Stimulated activated CD4-positive, alpha-beta T cell treated with anti-CD3 and anti-CD28 coated beads, Interleukin-15, amount 100 ng/mL, for 1 hour (primary cell): Measurements from ENCODE around the gene C1QTNF12.

Experiments
- DNase-seq, 2 donors: peaks; one replicate each; pipeline ENCODE4 v3.0.0-alpha.2; 2020; ENCODE audit warnings: low read depth in 1 of 2, low spot score in 1 of 2

C1QTNF12 gene

DNA sequence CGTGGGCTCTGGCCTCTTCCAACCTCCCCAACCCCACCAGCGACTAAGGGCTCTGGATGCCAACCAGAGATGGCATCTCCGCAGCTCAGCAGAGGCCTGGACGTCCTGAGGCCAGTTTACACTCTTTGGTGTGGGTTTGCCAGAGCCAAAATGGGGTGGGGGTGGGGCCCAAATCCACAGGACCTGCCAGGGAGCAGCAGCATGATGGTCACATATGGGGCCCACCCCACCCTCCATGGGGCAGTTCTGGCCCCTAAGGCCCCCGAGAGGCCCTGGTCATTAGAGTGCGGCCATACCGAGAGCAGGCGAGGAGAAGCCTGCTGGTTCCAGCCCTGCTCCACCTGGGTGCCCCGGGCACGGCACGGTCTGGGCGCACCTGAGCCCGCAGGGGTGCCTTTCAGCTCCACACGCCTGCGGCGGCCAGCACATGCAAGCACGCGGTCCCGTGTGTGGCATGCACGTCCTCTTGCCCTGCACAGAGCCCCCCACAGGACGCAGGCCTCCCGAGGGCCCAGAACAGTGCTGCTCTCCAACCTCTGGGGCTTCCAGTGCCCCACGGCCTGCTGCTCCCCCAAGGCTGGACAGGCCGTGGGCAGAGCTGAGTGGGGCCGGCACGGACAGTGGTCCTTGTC lies 4.8 kb downstream of the C1QTNF12 start:
- DNase-seq, result no peak

DNA sequence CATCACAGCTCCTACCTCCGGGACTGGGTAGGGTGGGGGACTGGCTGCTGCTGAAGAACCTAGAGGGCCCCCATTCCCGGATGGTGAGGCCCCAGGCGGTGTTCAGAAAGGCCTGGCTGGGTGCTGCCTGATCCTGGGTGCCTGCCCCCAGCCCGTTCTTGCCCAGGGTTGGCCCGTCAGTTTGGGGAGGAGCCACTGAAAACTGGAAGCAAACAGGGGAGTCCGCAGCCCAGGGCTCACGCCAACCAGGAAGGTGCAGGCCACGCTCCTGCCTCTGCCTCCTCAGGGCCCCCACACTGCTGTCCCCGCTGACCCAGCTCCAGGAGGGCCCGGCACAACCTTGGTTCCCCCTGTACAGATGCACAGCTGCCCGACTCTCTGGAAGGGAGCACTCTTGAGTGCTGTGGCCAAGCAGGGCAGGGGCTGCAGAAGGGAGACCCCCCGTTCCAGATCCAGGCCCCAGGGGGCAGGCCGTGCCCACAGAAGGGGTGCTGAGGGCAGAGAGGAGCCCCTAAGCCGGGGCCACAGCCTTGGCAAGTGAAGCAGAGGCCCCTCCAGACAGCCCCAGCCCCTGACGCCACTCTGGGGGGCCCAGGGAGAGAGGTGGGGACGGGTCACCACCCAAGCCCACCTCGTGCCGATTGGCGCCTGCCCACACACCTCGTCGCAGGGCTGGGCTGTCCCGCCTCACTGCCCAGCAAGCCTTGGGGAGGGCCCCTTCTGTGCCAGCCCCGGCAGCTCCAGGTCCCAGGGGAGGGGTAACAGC lies 5.5 kb downstream of the C1QTNF12 start:
- DNase-seq, result no peak

DNA sequence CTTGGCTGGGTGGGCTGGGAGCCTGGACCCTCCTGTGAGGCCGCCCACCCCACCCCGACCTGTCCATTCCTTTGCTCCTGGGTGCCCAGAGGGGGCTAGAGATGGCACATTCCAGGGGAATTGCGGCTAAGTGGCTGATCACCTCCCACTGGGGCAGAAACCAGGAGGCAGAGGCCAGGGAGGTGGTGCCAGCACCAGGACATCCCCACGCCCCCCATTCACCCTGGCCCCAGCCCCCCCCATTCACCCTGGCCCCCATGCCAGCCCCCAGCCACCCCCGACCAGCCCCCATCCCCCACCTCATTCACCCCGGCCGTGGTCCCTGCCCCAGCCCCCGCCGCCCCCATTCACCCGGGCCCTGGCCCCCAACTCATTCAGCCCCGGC lies 6.2 kb downstream of the C1QTNF12 start:
- DNase-seq, result no peak

DNA sequence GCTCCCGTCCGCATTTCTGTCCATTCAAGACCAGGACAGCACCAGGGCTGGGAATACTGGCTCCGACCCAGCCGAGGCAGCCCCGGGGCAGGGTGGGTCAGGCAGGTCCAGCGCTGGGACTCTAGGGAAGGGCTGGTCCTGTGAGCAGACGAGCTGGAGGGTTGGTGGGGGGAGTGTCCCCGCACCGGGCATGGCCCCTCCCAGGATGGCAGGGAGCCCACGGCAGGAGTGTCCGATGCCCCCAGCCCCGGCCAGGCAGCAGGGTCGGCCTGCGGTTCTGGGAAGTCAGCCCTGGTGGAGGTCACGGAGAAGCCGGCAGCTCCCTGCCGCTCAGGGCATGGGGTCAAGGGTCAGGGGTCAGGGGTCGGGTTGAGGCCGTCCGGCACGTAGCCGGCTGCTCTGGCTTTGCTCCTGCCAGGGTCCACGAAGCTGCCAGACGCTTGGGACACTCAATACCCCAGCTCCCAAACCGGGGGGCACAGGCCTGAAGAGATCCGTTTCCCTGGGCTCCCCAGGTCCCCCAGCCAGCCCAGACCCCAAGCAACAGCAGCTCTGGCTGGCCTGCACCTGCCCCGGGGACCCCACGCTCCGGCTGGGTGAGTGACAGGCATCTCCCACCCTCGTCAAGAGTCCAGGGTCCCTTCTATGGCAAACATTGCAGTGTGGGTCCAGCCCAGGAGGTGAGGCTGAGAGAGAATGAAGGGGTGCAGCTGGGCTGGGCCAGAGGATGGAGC lies 6.7 kb downstream of the C1QTNF12 start:
- no peak for DNase-seq

DNA sequence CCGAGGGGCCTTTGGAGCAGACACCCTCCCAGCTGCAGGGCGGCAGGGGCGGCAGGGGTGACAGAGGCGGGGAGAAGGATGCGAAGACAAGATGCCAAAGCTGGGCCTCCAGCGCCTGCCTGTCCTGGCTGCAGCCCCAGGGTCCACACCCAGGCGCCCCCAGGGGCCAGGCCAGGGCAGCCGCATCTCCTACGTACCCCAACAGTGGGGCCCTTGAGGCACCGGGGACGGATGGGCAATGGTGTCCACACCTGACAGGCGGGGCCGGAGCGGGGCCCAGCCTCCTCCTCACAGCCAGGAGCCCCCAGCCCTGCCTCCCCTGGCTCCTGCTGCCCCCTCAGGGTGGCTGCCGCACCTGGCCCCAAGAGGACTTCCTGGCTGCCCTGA lies 7.3 kb downstream of the C1QTNF12 start:
- no peak for DNase-seq

DNA sequence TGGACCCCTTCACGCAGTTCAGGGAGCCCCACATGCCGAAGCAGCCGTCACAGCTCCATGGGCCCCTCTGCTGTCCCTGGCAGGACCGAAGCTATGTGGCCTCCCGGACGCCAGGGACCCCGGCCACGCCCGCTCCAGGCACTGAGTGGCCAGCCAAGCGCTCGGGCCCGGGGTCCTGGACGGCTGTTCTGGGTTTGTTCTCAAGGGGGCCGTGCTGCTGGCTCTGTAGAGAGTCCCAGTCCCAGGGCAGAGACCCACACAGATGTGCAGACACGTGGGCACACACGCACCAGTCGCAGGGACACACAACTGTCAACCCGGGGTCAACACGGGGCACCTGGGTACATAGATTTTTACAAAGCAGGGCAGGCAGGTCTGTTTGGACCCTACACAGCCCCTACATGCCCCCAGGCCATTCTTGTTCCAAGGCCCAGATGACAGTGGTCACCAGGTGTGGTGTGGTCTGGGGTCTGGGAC lies 7.8 kb downstream of the C1QTNF12 start:
- DNase-seq, result no peak

DNA sequence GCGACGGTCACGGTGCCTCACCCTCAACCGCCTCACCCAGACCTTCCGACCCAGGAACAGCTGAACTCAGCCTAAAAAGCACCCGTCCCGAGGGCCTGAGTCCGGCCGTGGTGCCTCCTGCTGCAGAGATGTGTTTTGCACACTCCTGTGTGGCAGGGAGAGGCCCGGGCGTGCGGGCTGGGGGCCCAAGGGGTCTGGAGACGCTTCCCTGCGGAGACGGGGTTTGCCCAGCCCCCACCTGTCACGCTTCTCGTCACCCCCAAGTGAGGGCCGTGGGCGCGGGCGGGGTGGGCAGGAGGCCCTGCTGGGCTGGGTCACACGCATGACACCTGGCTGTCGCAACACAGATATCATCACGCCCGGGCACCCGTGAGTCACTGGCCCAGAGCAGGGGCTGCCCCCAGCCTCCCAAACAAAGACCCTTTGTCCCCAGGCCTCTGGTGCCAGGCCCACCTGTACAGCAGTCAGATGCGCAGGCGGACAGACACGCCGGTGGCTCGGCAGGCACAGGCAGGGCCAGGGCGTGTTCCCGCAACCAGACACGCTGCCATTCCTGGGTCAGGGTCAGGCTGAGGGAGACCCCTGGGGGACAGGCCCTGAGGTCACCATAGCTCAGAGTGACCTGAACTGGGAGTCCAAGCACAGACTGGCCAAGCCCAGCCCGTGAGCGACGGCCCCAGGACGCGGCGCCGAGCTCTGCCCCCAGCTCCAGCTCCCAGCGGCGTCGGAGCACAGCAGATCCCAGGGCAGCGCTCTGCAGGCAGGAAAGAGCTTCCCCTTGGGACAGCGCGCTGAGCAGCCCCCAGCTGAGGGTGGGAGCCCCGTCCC lies 8.4 kb downstream of the C1QTNF12 start:
- DNase-seq, result no peak

DNA sequence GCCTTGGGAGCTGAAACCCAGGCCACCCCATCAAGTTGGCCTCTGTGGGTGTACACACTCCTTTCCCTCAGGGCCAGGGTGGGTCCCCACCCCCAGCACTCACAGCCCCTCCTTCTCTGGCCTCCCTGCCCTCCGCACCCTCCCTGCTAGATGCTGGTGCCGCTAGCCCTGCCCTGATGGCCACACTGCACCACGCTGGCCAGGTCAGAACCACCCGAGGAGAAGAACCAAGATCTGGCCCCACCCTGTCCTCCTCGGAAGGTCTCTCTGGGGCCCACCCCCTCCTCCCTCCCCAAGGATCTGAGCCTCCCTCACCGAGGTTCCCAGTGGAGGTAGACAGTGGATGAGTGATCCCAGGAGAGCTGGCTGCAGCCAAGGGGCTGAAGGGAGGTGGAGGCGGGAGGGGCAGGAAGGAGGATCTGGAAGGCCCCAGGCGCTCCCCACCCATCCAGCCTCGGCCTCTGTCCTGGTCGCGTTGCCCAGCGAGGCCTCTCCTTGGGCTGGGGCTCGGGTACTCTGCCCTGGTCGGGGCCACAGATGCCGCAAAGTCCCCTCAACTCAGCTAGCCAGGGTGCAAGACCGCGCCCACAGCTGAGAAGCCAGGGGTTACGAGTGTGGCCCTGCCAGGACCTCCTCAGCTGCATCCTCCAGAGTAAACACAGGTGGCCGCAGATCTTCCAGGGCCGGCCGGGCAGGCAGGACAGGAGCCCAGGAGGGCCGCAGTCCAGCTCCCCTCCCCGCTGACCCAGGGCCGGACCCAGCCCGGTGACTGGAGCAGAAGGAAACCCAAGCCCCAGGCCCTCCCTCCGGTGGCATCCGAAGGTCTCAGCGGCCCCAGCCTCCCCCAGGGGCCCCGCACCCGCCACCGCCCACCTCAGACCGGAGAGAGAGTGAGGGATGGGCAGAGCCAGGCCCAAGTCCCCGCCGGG lies 9.3 kb downstream of the C1QTNF12 start:
- DNase-seq, result no peak

DNA sequence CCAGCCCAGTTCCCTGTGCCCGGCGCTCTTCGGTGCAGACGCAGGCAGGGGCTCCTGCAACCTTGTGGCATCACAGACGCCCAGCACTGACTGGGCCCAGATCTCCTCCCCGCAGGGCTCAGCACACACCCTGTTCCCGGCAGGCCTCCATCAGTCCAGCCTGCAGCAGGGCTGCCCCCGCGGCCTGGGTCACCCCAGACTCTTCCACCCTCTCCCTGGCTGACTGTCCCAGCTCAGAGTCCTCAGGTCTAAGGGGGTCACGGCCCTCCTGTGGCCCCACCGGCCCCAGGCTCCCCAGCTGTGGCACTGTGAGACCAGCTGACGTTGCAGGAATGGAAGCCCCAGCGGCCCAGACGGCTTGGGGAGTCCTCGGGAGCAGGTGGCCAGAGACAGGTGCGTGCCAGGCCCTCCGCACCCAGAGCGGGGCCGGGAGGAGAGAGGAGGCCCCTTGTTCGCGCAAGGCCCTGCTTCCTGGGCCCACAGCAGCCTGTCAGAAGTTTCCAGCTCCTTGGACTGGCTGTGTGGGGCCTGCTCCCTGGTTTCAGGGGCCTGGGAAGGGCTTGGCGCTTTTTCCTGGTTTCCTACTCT lies 10.3 kb downstream of the C1QTNF12 start:
- no peak for DNase-seq

DNA sequence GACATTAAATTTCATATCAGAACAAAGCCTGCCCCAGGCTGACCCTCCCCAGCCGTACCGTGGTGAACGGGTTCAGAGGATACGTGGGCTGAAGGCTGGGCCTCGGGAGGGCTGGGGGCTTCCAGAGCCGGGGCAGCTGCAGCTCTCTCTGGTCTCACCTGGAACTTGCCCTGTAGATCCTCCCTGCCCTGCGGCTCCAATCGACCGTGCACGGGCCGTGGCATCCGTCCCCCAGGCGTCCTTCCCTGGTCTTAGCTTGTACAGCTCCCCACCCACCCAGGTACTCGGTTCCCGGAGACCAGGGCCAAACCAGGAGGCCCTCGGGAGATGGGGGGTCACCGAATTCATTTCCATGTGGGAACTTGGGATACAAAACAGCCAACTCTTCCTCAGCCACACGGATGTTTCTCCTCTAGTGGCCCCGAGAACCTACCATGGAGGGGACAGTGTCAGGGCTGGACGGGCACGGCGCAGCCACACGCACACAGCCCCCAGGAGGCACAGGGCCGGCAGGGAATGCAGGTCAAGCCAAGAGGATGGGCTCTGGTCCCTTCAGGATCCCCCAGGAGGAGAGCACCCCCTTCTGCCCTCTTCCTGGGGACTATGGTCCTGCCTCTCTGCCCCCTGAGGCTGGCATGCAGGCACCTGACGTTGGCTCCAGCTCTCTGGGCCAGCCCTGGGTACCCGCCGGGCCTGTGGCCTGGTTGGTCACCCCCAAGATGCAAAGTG lies 11.3 kb downstream of the C1QTNF12 start:
- DNase-seq, result no peak

DNA sequence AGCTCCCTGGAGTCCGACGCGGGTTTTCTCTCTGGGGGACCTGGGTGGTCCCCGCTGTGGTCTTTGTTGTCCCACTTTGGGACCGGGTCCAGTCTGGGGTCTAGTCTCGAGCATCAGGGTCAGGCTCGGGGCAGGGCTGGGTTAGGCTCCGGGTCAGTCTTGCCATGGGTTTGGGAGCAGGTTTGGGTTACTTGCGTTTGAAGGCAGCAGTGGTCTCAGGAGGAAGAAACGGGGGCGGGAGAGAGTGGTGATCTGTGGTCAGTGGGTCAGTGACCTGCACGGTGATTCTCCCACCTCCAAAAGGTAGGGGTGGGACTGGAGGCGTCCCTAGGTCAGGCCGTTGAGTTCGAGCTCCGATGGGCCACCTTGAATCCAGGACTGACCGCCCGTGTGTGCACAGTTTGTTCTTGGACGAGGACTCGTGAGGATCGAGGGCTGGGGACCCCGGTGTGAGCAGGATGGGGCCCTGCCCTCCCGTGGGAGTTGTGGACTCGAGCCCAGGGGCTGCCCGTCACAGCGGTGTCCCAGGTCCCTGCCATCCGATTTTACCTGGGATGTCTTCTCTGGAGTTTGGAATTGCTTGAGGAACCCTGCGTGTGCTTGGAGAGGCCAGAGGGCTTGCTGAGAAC lies 12.2 kb downstream of the C1QTNF12 start:
- DNase-seq, result no peak

DNA sequence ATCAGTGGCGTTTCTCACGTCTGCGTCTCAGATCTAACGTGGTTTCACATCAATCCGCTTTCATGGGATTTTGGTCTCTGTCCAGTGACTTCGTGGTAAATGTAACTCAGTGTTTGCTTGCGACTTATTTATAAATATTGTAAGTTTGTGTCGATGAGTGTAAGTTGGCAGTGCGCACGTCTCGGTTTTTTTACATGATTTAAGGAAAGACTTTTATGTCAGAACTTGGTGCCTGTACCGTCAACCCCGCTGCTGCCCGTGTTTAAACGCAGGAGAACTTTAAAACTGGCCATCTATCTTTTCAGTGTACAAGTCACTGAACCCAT lies 13.0 kb downstream of the C1QTNF12 start:
- DNase-seq, result no peak

DNA sequence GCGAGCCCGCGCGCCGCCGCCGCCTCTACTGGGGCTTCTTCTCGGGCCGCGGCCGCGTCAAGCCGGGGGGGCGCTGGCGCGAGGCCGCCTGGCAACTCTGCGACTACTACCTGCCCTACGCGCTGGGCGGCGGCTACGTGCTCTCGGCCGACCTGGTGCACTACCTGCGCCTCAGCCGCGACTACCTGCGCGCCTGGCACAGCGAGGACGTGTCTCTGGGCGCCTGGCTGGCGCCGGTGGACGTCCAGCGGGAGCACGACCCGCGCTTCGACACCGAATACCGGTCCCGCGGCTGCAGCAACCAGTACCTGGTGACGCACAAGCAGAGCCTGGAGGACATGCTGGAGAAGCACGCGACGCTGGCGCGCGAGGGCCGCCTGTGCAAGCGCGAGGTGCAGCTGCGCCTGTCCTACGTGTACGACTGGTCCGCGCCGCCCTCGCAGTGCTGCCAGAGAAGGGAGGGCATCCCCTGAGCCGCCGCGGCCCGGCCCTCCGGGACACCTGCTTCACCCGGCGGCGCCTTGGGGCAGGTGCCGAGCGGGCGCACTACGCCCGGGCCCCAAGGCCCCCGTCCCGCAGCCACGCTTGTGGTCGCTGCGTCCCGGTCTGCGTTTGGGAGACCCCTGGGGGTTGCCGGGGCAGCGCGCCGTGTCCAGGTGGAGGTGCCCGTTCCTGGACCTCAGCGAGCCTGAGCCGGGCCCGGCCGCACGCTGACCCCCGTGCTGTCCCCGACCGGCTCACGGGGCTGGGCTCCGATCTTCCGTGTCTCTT lies 13.5 kb downstream of the C1QTNF12 start:
- no peak for DNase-seq

DNA sequence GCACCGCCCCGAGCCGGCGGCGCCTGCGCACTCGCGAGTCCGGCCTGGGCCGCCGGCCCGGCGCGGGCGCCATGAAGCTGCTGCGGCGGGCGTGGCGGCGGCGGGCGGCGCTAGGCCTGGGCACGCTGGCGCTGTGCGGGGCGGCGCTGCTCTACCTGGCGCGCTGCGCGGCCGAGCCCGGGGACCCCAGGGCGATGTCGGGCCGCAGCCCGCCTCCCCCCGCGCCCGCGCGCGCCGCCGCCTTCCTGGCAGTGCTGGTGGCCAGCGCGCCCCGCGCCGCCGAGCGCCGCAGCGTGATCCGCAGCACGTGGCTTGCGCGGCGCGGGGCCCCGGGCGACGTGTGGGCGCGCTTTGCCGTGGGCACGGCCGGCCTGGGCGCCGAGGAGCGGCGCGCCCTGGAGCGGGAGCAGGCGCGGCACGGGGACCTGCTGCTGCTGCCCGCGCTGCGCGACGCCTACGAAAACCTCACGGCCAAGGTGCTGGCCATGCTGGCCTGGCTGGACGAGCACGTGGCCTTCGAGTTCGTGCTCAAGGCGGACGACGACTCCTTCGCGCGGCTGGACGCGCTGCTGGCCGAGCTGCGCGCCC lies 14.2 kb downstream of the C1QTNF12 start, which contains the start of gene B3GALT6:
B3GALT6 (plus strand) TSS at position 30 of the 588 bp plus-strand sequence; CDS start at position 72, 42 bp downstream.
- no peak for DNase-seq

DNA sequence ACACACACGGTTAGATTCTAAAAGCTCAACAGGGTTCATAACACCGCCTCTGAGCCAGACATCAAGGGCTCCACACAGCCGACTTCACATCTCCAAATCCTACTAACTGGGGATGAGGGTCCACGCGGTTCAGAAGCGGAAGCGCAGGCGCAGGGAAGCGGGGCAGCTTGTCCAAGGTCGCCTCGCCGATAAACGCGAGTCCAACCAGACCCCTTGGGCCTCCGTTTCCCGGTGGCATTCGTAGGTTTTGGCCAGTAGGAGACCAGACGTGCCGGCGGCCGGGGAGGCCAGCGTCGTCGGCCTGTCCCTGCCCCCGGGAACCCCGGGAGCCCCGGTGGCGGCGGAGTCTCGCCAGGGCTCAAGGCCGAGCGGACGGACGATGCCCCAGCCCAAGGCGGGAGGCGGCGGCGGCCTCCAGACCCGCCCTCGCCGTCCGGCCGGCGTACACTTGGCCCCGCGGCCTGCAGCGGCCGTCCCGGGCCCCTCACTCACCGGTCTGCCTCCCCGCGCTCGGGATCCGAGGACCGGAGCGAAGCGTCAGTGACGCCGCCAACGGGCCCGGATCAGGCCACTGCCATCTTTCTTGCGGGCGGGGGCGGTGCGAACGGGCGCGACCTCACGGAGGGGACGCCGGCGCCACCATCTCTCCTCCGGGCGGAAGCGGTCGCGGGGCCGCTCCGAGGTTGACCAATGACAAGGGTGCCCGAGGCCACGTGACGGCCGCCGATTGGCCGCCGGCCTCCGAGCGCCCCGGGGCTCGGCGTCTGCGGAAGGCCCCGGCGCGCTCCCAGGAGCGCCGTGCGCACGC lies 14.9 kb downstream of the C1QTNF12 start, which contains the start of gene SDF4:
SDF4 (minus strand) TSS at position 602 of the 808 bp plus-strand sequence. CDS start 3,229 bp downstream, outside the sequence.
- DNase-seq, result peak; percentile 92 to 94

DNA sequence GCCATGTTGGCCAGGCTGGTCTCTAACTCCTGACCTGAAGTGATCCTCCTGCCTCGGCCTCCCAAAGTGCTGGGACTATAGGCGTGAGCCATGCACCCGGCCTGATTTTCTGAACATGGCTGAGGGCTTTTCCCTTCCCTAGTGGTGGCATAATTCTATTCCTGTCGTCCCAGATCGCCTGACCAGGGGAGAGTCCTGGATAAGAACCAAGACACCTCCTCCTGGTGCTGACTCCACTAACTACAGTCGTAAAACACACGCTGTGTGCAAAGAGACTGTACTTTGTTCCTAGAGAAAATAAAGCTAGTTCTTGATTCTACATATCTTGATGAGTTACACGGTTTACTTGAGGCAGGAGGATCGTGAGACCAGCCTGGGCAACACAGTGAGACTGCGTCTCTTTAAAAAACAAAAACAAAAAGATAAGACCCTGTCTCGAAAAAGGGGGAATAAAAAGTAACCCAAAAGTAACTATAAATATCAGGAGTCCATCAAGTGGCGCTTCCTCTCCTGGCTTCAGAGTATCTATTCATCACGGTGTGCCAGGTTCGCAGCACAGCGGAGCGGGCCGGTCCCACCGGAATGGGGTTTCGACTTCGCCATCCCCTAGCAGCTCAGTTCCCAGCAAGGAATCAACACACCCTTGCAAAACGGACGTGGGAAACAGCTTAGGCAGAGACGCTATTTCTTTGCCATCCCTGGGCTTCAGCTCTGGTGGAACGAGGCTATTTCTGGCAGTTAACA lies 15.7 kb downstream of the C1QTNF12 start:
- no peak for DNase-seq
